ENCODE measurements around the gene RPL4. TPM values are rescaled to one million over a fixed set of nuclear protein-coding genes. Genes with fewer than 3 reads are reported as not detected.

RPL4 gene

Small RNA genes lying within 50 kb of the gene (small RNA-seq; reads per million reads assigned to genes)
- gene MIR4512 (ENCODE audit: insufficient read depth) (1.2 reads per million), gene RF01159 (ENCODE audit: insufficient read depth) (not detected), gene SNORD16 (ENCODE audit: insufficient read depth) (not detected), gene SNORD18A (ENCODE audit: insufficient read depth) (not detected), gene SNORD18B (ENCODE audit: insufficient read depth) (not detected), gene SNORD18C (ENCODE audit: insufficient read depth) (not detected)

Data from neuronal stem cell (in vitro differentiated cells).